GM12891 (cell line): ENCODE measurements around the gene GALNT3.

Experiments used
- POLR2A ChIP-seq: IDR thresholded peaks from 2 replicates; pipeline ENCODE4 v1.6.1; 2011; ENCODE audit warnings: low read depth, low read length, control low read depth
- POLR2AphosphoS5 ChIP-seq: IDR thresholded peaks from 2 replicates; pipeline ENCODE4 v1.6.1; 2011; ENCODE audit warnings: low read depth, low read length, control low read depth
- SPI1 ChIP-seq: IDR thresholded peaks from 2 replicates; pipeline ENCODE4 v1.6.1; 2011; ENCODE audit warnings: low read depth, low read length, control low read depth
- TAF1 ChIP-seq: IDR thresholded peaks from 2 replicates; pipeline ENCODE4 v1.6.1; 2011; ENCODE audit warnings: low read depth, low read length, control low read depth

- no peak for TF ChIP-seq POLR2A
- TF ChIP-seq TAF1: no peak
- TF ChIP-seq POLR2AphosphoS5: no peak
- no peak for TF ChIP-seq SPI1
Measured at GRCh38 chr2:165796819-165797530, 2.9 kb upstream of the GALNT3 start.
